AG04450 (cell line): Measurements from ENCODE around the gene CLIC3. TPM values are rescaled to one million over a fixed set of nuclear protein-coding genes. Genes with fewer than 3 reads are reported as not detected.
"Not testable (repeated sequence)": the region's sequence is repeated elsewhere in the genome, so short reads cannot be mapped to it uniquely, and the experiment has no call there.

Source experiments
- CTCF ChIA-PET: fragments of 300-600, 350-600 bp; formaldehyde crosslinking; extraction: SDS; loops from one replicate; lab custom pipeline; 2022; ENCODE audit warnings: antibody characterized with exemption, inconsistent platforms; lab: Charles Lee
- POLR2A ChIA-PET: fragments of 350-600 bp; formaldehyde crosslinking; extraction: SDS; loops from one replicate; lab custom pipeline; 2021; ENCODE audit warnings: antibody characterized with exemption, inconsistent platforms; lab: Yijun Ruan, JAX
- DNase-seq: peaks from one replicate; pipeline ENCODE4 v3.0.0-alpha.2; 2011; ENCODE audit warnings: low read depth, low spot score
- H3K27ac ChIP-seq: one replicate; pipeline ENCODE4 v1.5.1; 2012; ENCODE audit warnings: low read depth, low read length, control low read depth
- H3K27me3 ChIP-seq: one replicate; pipeline ENCODE4 v1.6.0; 2012; ENCODE audit warnings: low read length; ENCODE audit not compliant: control insufficient read depth, insufficient read depth
- H3K4me3 ChIP-seq: 2 replicates; pipeline ENCODE4 v1.5.1; 2011; ENCODE audit warnings: mild to moderate bottlenecking, low read depth, low read length, control low read depth
- H3K9me3 ChIP-seq: 2 replicates; pipeline ENCODE4 v1.5.1; 2012; ENCODE audit warnings: low read length; ENCODE audit not compliant: control insufficient read depth, insufficient read depth
- polyA plus RNA-seq: library from polyadenylated mRNA; depleted of rRNA; stranded (reverse); fragments of >200 nt; gene quantifications from 2 replicates; pipeline ENCODE4 v1.2.3, GENCODE V29; 2011
- TF ChIP-seq, protein P1 (sequence below): IDR thresholded peaks from 2 replicates; pipeline ENCODE4 v1.5.1; 2011; ENCODE audit warnings: low read depth, low read length, control low read depth, inconsistent platforms

Gene CLIC3
- polyA plus RNA-seq, 1 experiment, result 0.42 TPM

DNA sequence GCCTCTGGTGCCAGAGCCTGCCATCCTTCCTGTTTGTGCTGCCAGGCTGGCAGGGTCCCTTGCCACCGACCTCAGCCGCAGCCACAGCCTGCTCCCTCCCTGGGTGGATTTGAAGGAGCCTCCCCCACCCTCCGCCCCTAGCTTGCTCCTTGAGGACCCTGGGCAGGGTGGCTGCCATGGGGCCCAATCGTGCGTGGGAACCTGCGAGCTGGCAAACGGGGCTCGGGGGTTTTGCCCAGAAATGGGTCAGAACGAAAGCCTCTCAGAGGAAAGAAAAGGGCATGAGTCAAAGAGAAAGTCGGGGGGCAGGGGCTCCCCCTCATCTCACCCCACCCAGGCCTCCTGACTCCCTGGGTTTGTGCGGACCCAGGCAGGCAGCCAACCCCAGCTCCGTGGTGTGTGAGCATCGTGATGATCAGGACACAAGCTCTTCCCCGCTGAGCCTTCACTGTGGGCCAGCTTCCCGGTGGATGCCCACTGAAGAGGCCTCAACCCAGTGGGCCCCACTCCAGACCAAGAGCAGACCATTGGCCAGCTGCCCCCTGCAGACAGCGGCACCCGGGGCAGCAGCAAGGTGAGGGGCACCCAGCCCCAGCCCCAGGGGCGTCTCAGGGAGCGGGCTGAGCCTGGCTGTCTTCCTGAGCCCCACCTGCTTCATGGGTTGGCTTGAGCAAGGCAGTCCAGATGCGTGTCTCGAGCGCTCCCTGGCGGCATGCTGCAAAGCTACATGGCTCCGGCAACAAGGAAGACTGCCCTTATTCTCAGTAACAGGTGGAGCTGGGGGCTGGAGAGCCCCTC lies 38.5 kb upstream of the CLIC3 start:
- POLR2A ChIA-PET, result interaction anchor here (2.0 kb wide), 1 partner anchor 87 kb away, joined by 10 read pairs; no protein-coding TSS in a partner anchor
- CTCF ChIA-PET, result interaction anchor here (0.5 to 5.1 kb wide), 33 partner anchors 9 to 307 kb away, joined by 3 to 105 read pairs (median 4); partner anchors contain the start of genes AJM1, CLIC3, LCN12 and MAN1B1
- H3K9me3 ChIP-seq, result no peaks in the 10 kb centered on the region; the same call in 1 of the 2 replicates
- peak; percentile 63 for DNase-seq
- H3K4me3 ChIP-seq, result no peak overlapping the region
- TF ChIP-seq, protein P1, sequence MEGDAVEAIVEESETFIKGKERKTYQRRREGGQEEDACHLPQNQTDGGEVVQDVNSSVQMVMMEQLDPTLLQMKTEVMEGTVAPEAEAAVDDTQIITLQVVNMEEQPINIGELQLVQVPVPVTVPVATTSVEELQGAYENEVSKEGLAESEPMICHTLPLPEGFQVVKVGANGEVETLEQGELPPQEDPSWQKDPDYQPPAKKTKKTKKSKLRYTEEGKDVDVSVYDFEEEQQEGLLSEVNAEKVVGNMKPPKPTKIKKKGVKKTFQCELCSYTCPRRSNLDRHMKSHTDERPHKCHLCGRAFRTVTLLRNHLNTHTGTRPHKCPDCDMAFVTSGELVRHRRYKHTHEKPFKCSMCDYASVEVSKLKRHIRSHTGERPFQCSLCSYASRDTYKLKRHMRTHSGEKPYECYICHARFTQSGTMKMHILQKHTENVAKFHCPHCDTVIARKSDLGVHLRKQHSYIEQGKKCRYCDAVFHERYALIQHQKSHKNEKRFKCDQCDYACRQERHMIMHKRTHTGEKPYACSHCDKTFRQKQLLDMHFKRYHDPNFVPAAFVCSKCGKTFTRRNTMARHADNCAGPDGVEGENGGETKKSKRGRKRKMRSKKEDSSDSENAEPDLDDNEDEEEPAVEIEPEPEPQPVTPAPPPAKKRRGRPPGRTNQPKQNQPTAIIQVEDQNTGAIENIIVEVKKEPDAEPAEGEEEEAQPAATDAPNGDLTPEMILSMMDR, result peak; percentile 93
- H3K27me3 ChIP-seq, result no peaks in the 10 kb centered on the region
- no peak overlapping the region for H3K27ac ChIP-seq

DNA sequence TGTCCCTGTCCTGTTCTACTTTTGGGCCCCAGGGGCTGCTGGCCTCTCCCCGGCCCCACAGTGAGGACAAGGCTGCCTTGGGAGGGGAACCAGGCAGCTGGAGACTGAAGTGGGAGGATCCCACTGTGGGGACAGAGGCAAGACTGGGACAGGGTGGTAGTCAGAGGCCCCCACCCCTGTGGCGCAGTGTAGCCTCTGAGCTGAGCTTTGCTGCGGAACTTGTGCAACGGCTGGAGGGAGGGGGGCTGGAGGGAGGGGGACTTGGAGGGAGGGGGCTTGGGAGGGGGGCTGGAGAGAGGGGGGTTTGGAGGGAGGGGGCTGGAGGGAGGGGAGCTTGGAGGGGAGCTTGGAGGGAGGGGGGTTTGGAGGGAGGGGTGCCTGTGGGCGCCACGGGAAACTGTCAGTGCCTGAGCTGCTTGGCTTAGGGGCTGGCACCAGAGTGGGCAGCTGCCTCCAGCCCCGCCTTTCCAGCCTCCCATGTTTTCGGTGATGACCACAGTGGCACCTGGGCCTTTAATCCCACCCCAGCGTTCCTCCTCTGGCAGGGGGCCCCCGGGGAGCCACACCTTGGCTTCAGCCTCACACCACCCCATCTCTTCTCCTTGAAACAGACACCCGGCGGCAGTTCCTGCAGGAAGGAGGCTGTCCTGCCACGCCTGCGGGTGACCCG lies 37.8 kb upstream of the CLIC3 start:
- ChIA-PET CTCF (interaction anchor here (0.6 to 5.1 kb wide), 16 partner anchors 8 to 247 kb away, joined by 3 to 105 read pairs (median 6); partner anchors contain the start of genes MAN1B1, NPDC1 and TMEM141), POLR2A (interaction anchor here (2.0 kb wide), 1 partner anchor 86 kb away, joined by 10 read pairs; no protein-coding TSS in a partner anchor)
- Histone ChIP-seq H3K4me3 (no peak overlapping the region), H3K27me3 (no peaks in the 10 kb centered on the region), H3K27ac (no peak overlapping the region), H3K9me3 (no peaks in the 10 kb centered on the region; the same call in 1 of the 2 replicates)
- TF ChIP-seq, protein P1, result no peak
- DNase-seq, result no peak

DNA sequence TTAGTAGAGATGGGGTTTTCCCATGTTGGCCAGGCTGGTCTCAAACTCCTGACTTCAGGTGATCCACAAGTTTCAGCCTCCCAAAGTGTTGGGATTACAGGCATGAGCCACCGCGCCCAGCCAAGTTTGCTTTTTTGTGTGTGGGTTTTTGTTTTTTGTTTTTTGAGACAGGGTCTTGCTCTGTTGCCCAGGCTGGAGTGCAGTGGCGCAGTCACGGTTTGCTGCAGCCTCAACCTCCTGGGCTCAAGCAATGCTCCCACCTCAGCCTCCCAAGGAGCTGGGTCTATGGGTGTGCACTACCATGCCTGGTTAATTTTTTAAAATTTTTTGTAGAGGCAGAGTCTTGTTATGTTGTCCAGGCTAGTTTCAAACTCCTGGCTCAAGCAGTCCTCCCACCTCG lies 37.1 kb upstream of the CLIC3 start:
- DNase-seq, H3K27me3 ChIP-seq, H3K27ac ChIP-seq, H3K9me3 ChIP-seq, POLR2A ChIA-PET, H3K4me3 ChIP-seq: not testable (repeated sequence)
- CTCF ChIA-PET, result interaction anchor here (3.2 to 5.1 kb wide), 3 partner anchors 13 to 246 kb away, joined by 16 to 105 read pairs (median 31); partner anchors contain the start of gene NPDC1

DNA sequence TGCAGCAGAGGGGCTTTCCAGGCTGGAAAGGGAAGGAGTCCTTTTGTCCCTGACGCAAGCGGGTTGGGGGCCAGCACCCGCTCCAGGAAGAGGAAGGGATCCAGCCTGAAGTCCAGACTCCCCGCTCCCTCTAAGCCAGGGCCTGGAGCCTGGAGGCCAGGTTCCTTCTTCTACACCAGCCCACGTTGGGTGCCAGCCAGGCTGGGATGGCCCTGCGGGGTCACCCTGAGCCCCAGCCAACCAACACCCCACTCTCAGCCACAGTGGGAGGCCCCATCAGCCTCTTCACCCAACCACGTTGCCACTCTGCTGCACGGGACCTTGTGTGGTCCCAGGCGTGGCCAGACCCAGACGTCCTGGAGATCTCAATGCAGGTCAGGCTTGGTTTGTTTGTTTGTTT lies 36.5 kb upstream of the CLIC3 start:
- Histone ChIP-seq H3K27ac (no peak overlapping the region), H3K4me3 (no peak overlapping the region), H3K27me3 (no peaks in the 10 kb centered on the region), H3K9me3 (no peaks in the 10 kb centered on the region; the same call in 1 of the 2 replicates)
- TF ChIP-seq, protein P1, result no peak
- DNase-seq, result no peak
- POLR2A ChIA-PET, result no interaction called here
- CTCF ChIA-PET, result no interaction called here

DNA sequence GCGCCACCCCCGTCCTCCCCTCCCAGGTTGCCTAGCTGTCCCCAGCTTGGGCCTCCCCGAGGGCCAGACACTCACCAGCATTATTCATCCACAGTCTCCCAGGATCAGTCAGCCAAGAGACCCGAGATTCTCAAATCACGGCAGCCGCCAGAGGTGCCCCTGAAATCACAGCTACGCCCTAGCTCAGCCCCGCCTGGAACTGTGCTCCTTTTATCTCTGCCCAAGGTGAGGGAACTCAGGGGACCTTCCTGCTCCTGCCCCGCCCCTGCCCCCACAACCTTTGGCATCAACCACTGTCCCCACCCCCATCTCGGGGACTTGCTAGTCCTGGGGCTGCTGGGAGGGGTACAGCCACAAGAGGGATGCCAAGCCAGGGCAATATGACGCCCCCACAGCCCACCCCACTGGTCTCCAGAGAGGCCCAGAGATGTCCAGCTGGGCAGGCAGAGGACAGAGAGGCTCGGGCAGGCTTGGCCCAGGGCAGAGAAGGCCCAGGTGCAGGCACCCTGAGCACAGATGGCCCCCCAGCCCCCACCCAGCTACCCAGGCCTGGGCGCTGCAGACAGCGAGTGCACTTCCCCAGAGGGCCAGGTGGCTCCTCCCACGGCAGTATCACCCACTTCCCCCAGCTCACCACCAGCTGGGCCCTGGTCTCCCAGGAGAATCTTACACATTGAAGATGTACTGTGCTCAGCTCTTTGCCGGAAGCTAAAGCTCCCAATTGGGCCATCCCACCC lies 35.7 kb upstream of the CLIC3 start, which contains the start of gene FUT7:
TSS of gene FUT7 (minus strand) at position 185 of the 737 bp plus-strand sequence. CDS start at position 88, 97 bp downstream.
- Histone ChIP-seq H3K9me3 (no peaks in the 10 kb centered on the region; the same call in 1 of the 2 replicates), H3K27me3 (no peaks in the 10 kb centered on the region), H3K27ac (no peak within 1 kb of the TSS), H3K4me3 (no peak within 1 kb of the TSS)
- no peak for DNase-seq
- TF ChIP-seq, protein P1, result no peak
- ChIA-PET POLR2A (interaction anchor here (0.7 kb wide), 1 partner anchor 241 kb away, joined by 3 read pairs; the partner anchor contains the start of gene TMEM141), CTCF (interaction anchor here (0.6 to 1.3 kb wide), 3 partner anchors 14 to 245 kb away, joined by 4 to 6 read pairs (median 4); no protein-coding TSS in a partner anchor)
